Activated CD8-positive, alpha-beta T cell treated with anti-CD3 and anti-CD28 coated beads, Interleukin-2, amount 10 ng/mL, durations not matched to agents 7 days and 5 days (primary cell): ENCODE results near the gene SMIM22. TPM values are rescaled to one million over a fixed set of nuclear protein-coding genes. Genes with fewer than 3 reads are reported as not detected.
"Not testable (repeated sequence)": the region's sequence is repeated elsewhere in the genome, so short reads cannot be mapped to it uniquely, and the experiment has no call there.

Source experiments
- ATAC-seq: fragments of 150-1000 bp; cut with Tn5 transposase; one replicate; pipeline ENCODE4 v1.10.0; 2021; ENCODE audit warnings: moderate library complexity
- CTCF ChIA-PET: fragments of 350-600 bp; sonication (Branson Sonifier 250); formaldehyde crosslinking; loops from one replicate; lab custom pipeline; 2021; ENCODE audit warnings: antibody characterized with exemption; lab: Charles Lee
- POLR2A ChIA-PET: fragments of 350-600 bp; sonication (Branson Sonifier 250); formaldehyde crosslinking; loops from one replicate; lab custom pipeline; 2021; ENCODE audit warnings: antibody characterized with exemption; lab: Charles Lee
- DNase-seq: peaks from one replicate; pipeline ENCODE4 v3.0.0-alpha.2; 2020
- H3K27ac Mint-ChIP-seq: one replicate; pipeline ENCODE4 v1.8.0; 2021; ENCODE audit warnings: mild to moderate bottlenecking, mixed read lengths
- H3K27me3 Mint-ChIP-seq: one replicate; pipeline ENCODE4 v1.8.0; 2021; ENCODE audit warnings: low read depth, mixed read lengths
- H3K36me3 Mint-ChIP-seq: one replicate; pipeline ENCODE4 v1.8.0; 2021; ENCODE audit warnings: low read depth, mixed read lengths
- H3K4me1 Mint-ChIP-seq: one replicate; pipeline ENCODE4 v1.8.0; 2021; ENCODE audit warnings: low read depth, mixed read lengths
- H3K4me3 Mint-ChIP-seq: one replicate; pipeline ENCODE4 v1.8.0; 2021; ENCODE audit warnings: mild to moderate bottlenecking, mixed read lengths
- H3K9me3 Mint-ChIP-seq: one replicate; pipeline ENCODE4 v1.8.0; 2022; ENCODE audit warnings: mixed read lengths; ENCODE audit not compliant: insufficient read depth
- total RNA-seq, 2 experiments: library from RNA; stranded (reverse); gene quantifications; one replicate each; pipeline ENCODE4 v1.2.3, GENCODE V29; 2021

Gene SMIM22
- total RNA-seq, 2 experiments from 2014 or later: not detected

GRCh38 chr16:4771646-4772045 is 23.5 kb upstream of the SMIM22 start:
- Mint-ChIP-seq H3K4me3 (no peak overlapping the region), H3K27me3 (no peaks in the 10 kb centered on the region), H3K4me1 (peaks cover 18% of the 10 kb centered on the region), H3K27ac (no peak overlapping the region), H3K36me3 (no peaks in the 10 kb centered on the region), H3K9me3 (no peaks in the 10 kb centered on the region)
- CTCF ChIA-PET: interaction anchor here (0.5 kb wide), 1 partner anchor 11 kb away, joined by 3 read pairs; no protein-coding TSS in a partner anchor
- POLR2A ChIA-PET: no interaction called here
- DNase-seq (no peak), ATAC-seq (no peak)

DNA sequence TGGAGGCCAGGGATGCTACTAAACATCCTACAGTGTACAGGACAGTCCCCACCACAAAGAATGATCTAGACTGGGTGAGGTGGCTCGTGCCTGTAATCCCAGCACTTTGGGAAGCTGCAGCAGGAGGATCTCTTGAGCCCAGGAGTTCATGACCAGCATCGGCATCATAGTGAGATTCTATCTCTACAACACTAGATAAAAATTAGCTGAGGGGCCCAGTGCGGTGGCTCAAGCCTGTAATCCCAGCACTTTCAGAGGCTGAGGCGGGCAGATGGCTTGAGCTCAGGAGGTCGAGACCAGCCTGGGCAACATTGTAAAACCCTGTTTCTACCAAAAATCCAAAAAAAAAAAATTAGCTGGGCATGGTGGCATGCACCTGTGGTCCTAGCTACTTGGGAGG is 22.8 kb upstream of the SMIM22 start:
- peaks cover 15% of the 10 kb centered on the region for H3K4me1 Mint-ChIP-seq
- no peak overlapping the region for H3K27ac Mint-ChIP-seq
- no peaks in the 10 kb centered on the region for H3K9me3 Mint-ChIP-seq
- DNase-seq (no peak), ATAC-seq (no peak)
- ChIA-PET POLR2A (no interaction called here), CTCF (no interaction called here)
- no peaks in the 10 kb centered on the region for H3K36me3 Mint-ChIP-seq
- no peak overlapping the region for H3K4me3 Mint-ChIP-seq
- H3K27me3 Mint-ChIP-seq: no peaks in the 10 kb centered on the region

DNA sequence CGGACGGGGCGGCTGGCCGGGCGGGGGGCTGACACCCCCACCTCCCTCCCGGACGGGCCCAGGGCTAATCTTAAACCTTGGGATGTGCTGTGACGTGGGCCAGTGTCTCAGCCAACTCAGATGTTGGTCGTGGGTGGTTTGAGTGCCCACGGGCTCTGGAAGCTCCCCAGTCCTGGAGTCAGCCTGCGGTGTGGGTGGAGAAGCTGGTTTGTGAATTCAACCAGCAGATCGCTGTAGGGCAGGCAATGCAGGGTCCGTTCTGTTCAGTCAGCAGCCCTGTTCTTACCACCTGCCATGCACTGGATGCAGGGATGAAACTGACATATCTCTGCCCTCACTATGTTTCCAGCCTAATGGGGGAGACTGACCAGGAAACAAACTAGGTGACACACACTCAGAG is 20.2 kb upstream of the SMIM22 start:
- Mint-ChIP-seq H3K9me3 (no peaks in the 10 kb centered on the region), H3K27me3 (no peaks in the 10 kb centered on the region), H3K36me3 (no peaks in the 10 kb centered on the region), H3K27ac (no peak overlapping the region), H3K4me1 (no peaks in the 10 kb centered on the region), H3K4me3 (no peak overlapping the region)
- no peak for ATAC-seq
- ChIA-PET POLR2A (no interaction called here), CTCF (no interaction called here)
- no peak for DNase-seq

DNA sequence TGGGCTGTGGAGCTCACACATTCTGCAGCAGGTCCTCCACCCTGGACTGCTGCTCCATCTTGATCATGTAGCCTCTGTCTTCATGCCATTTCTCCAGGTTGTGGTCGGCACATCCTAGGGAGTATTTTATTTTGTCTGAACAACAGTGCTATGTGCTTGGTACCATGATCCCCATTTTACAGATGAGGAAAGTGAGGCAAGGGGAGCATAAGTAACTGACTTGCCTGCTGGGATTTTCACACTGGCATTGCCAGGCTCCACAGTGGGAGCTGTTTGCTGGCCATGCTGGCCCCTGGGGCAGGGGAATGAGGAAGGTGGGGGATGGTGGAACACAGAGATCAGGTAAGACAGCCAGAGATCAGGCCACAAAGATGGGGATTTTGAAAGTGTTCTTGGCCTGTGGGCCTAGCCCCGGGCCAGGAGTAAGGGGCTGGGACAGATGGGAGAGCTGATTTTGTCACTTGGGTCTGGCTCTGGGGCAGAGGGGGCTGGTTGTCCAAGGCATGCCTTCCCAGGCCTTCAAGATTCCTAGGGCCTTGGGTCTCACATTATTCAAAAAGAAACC is 18.9 kb upstream of the SMIM22 start:
- no peaks in the 10 kb centered on the region for H3K27me3 Mint-ChIP-seq
- CTCF ChIA-PET: no interaction called here

GRCh38 chr16:4777339-4778049 is 17.7 kb upstream of the SMIM22 start:
- DNase-seq (no peak), ATAC-seq (no peak)
- CTCF ChIA-PET: no interaction called here
- Mint-ChIP-seq H3K4me1 (no peaks in the 10 kb centered on the region), H3K4me3 (no peak overlapping the region), H3K27ac (no peak overlapping the region), H3K9me3 (no peaks in the 10 kb centered on the region), H3K27me3 (no peaks in the 10 kb centered on the region), H3K36me3 (no peaks in the 10 kb centered on the region)
- POLR2A ChIA-PET: no interaction called here

More for the DNA sequence above, 18.9 kb upstream of the SMIM22 start:
- Mint-ChIP-seq H3K9me3 (no peaks in the 10 kb centered on the region), H3K4me3 (no peak overlapping the region), H3K4me1 (no peaks in the 10 kb centered on the region), H3K36me3 (no peaks in the 10 kb centered on the region), H3K27ac (no peak overlapping the region)
- POLR2A ChIA-PET: no interaction called here
- DNase-seq: no peak
- ATAC-seq: no peak

GRCh38 chr16:4778050-4778392 is 17.1 kb upstream of the SMIM22 start:
- ChIA-PET POLR2A (no interaction called here), CTCF (no interaction called here)

GRCh38 chr16:4780235-4780634 is 14.9 kb upstream of the SMIM22 start:
- no peak overlapping the region for H3K27ac Mint-ChIP-seq
- H3K36me3 Mint-ChIP-seq: no peaks in the 10 kb centered on the region
- ChIA-PET CTCF (no interaction called here), POLR2A (no interaction called here)
- ATAC-seq: no peak
- no peaks in the 10 kb centered on the region for H3K9me3 Mint-ChIP-seq
- DNase-seq: no peak
- H3K4me3 Mint-ChIP-seq: no peak overlapping the region
- no peaks in the 10 kb centered on the region for H3K27me3 Mint-ChIP-seq
- H3K4me1 Mint-ChIP-seq: no peaks in the 10 kb centered on the region

More at GRCh38 chr16:4778050-4778392, 17.1 kb upstream of the SMIM22 start:
- DNase-seq (no peak), ATAC-seq (no peak)
- no peaks in the 10 kb centered on the region for H3K36me3 Mint-ChIP-seq
- H3K27ac Mint-ChIP-seq: no peak overlapping the region
- H3K4me1 Mint-ChIP-seq: no peaks in the 10 kb centered on the region
- no peaks in the 10 kb centered on the region for H3K27me3 Mint-ChIP-seq
- no peaks in the 10 kb centered on the region for H3K9me3 Mint-ChIP-seq
- H3K4me3 Mint-ChIP-seq: no peak overlapping the region

GRCh38 chr16:4783251-4783950 is 11.8 kb upstream of the SMIM22 start:
- Mint-ChIP-seq H3K4me3 (no peak overlapping the region), H3K4me1 (no peaks in the 10 kb centered on the region), H3K27me3 (no peaks in the 10 kb centered on the region), H3K36me3 (no peaks in the 10 kb centered on the region), H3K27ac (no peak overlapping the region), H3K9me3 (no peaks in the 10 kb centered on the region)
- ATAC-seq (no peak), DNase-seq (no peak)
- ChIA-PET CTCF (no interaction called here), POLR2A (no interaction called here)

- H3K9me3 Mint-ChIP-seq: no peaks in the 10 kb centered on the region
- no peak overlapping the region for H3K4me3 Mint-ChIP-seq
- ChIA-PET POLR2A (no interaction called here), CTCF (no interaction called here)
- ATAC-seq (no peak), DNase-seq (no peak)
- H3K27me3 Mint-ChIP-seq: peaks cover 3% of the 10 kb centered on the region
- no peaks in the 10 kb centered on the region for H3K36me3 Mint-ChIP-seq
- H3K27ac Mint-ChIP-seq: no peak overlapping the region
- H3K4me1 Mint-ChIP-seq: no peaks in the 10 kb centered on the region
Observed at GRCh38 chr16:4783951-4784336, 11.2 kb upstream of the SMIM22 start.

DNA sequence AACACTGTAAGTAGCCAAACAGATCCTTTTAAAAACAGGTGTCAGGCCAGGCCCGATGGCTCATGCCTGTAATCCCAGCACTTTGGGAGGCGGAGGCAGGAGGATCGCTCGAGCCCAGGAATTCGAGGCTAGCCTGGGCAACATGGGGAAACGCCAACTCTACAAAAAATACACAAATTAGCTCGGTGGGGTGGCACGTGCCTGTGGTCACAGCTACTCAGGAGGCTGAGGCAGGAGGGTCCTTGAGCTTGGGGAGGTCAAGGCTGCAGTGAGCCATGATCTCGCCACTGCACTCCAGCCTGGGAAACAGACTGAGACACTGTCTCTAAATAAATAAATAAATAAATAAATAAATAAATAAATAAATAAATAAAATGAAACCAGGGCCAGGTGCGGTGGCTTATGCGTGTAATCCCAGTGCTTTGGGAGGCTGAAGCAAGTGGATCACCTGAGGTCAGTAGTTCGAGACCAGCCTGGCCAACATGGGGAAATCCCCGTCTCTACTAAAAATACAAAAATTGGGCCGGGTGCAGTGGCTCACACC is 10.7 kb upstream of the SMIM22 start:
- DNase-seq, H3K36me3 Mint-ChIP-seq, ATAC-seq, CTCF ChIA-PET, H3K9me3 Mint-ChIP-seq, H3K27me3 Mint-ChIP-seq, H3K4me1 Mint-ChIP-seq, H3K4me3 Mint-ChIP-seq, H3K27ac Mint-ChIP-seq: not testable (repeated sequence)
- POLR2A ChIA-PET: interaction anchor here (0.6 kb wide), 1 partner anchor 1612 kb away, joined by 3 read pairs; no protein-coding TSS in a partner anchor

DNA sequence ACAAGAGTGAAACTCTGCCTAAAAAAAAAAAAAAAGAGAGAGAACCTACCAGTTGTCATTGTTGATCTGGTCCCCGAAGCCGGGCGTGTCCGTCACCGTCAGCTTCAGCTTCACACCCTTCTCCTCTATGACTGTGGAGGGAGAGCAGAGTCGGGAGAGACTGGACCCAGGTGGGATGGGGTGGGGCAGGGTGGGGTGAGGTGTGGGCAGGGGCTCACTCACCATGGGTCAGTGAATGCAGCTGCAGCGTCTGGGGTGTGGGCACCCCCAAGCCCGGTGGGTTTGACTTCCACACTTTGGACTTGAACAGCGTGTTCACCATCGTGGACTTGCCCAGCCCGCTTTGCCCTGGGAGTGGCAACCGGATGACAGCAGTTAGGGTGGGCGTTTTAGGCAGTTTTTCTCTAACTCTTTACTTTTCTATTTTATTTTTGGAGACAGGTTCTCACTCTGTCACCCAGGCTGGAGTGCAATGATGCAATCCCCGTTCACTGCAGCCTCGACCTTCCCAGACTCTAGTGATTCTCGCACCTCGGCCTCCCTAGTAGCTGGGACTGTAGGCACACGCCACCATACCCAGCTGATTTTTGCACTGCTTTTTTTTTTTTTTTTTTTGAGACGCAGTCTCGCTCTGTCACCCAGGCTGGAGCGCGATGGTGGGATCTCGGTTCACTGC is 9.3 kb upstream of the SMIM22 start:
- POLR2A ChIA-PET: interaction anchor here (0.6 kb wide), 1 partner anchor 189 kb away, joined by 4 read pairs; no protein-coding TSS in a partner anchor
- Mint-ChIP-seq H3K27me3 (peaks cover 3% of the 10 kb centered on the region), H3K36me3 (no peaks in the 10 kb centered on the region), H3K27ac (no peak overlapping the region), H3K4me1 (peaks cover 3% of the 10 kb centered on the region), H3K4me3 (no peak overlapping the region), H3K9me3 (no peaks in the 10 kb centered on the region)
- CTCF ChIA-PET: no interaction called here
- DNase-seq (no peak), ATAC-seq (no peak)

DNA sequence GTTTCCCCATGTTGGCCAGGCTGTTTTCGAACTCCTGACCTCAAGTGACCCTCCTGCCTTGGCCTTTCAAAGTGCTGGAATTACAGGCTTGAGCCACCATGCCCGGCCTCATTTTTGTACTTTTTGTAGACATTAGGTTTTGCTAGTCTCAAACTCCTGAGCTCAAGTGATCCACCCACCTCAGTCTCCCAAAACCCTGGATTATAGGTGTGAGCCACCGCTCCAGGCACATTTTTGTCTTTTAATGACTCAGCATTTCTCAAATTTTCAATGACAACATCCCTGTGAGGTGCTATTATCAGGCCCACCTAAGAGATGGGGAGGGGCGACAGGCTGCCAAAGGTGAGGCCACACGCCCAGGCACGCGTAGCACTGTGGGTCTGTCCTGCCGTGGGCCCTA is 8.1 kb upstream of the SMIM22 start:
- no peak for ATAC-seq
- Mint-ChIP-seq H3K27me3 (peaks cover 3% of the 10 kb centered on the region), H3K4me3 (no peak overlapping the region), H3K27ac (no peak overlapping the region), H3K9me3 (no peaks in the 10 kb centered on the region), H3K4me1 (peaks cover 7% of the 10 kb centered on the region), H3K36me3 (no peaks in the 10 kb centered on the region)
- CTCF ChIA-PET: no interaction called here
- DNase-seq: no peak
- POLR2A ChIA-PET: no interaction called here
